Neural progenitor cell (in vitro differentiated cells): ENCODE measurements around the gene SPTBN1.

Experiments used
- CTCF ChIP-seq: fragments of 200-600 bp; sonication (generic); IDR thresholded peaks from 2 replicates; pipeline ENCODE4 v1.5.1; 2017; ENCODE audit warnings: antibody characterized with exemption, mild to moderate bottlenecking
- EZH2 ChIP-seq: fragments of 200-600 bp; sonication (generic); IDR thresholded peaks from 2 replicates; pipeline ENCODE4 v1.6.1; 2017; ENCODE audit warnings: antibody characterized with exemption, mild to moderate bottlenecking, moderate library complexity
- EZH2phosphoT487 ChIP-seq: fragments of 200-600 bp; sonication (generic); IDR thresholded peaks from 2 replicates; pipeline ENCODE4 v1.6.1; 2017; ENCODE audit warnings: antibody characterized with exemption

- no peak for TF ChIP-seq EZH2
- no peak for TF ChIP-seq EZH2phosphoT487
- TF ChIP-seq CTCF = no peak
Observed at GRCh38 chr2:54673501-54673998, 217.4 kb downstream of the SPTBN1 start.
